HEK293T (cell line): ENCODE results near the gene TTC17.

ENCODE experiments used
- ARNT ChIP-seq: fragments of 450-650 bp; IDR thresholded peaks from 2 replicates; pipeline ENCODE4 v1.6.1; 2017; ENCODE audit warnings: mild to moderate bottlenecking
- FOXA1 ChIP-seq: fragments of 450-650 bp; IDR thresholded peaks from 2 replicates; pipeline ENCODE4 v1.6.1; 2016; ENCODE audit warnings: mild to moderate bottlenecking
- TARDBP ChIP-seq: fragments of 450-650 bp; IDR thresholded peaks from 2 replicates; pipeline ENCODE4 v1.6.1; 2016

- TF ChIP-seq FOXA1: no peak
- no peak for TF ChIP-seq ARNT
- TF ChIP-seq TARDBP: no peak
Observed at GRCh38 chr11:43410394-43410793, 51.7 kb downstream of the TTC17 start.
